ENCODE results near the gene METTL6. TPM values are rescaled to one million over a fixed set of nuclear protein-coding genes. Genes with fewer than 3 reads are reported as not detected.

The METTL6 gene
- total RNA-seq, 1 donor from 2014 or later, result 18.9 TPM

GRCh38 chr3:15467227-15468181 is 40.2 kb upstream of the METTL6 start:
- H4K20me1 ChIP-seq (ENCODE audit: insufficient read depth, low read length), result no peaks in the 10 kb centered on the region
- Mint-ChIP-seq H3K27me3 (ENCODE audit: low read depth, unreplicated experiment) (peaks cover 13% of the 10 kb centered on the region), H3K4me1 (ENCODE audit: low read depth, unreplicated experiment) (peaks cover 4% of the 10 kb centered on the region), H3K4me3 (ENCODE audit: unreplicated experiment) (no peak overlapping the region), H3K9me3 (ENCODE audit: unreplicated experiment) (peaks cover 3% of the 10 kb centered on the region), H3K27ac (ENCODE audit: unreplicated experiment) (no peak overlapping the region), H3K36me3 (ENCODE audit: low read depth, unreplicated experiment) (peaks cover 5% of the 10 kb centered on the region)
- no peak overlapping the region for H3K4me2 ChIP-seq (ENCODE audit: low read length)
- H3K9me3 ChIP-seq (ENCODE audit: insufficient read depth, low read depth, low read length), result no peaks in the 10 kb centered on the region
- FAIRE-seq (no peak), DNase-seq (ENCODE audit: low read depth) (no peak)
- TF ChIP-seq CTCF (IDR thresholded peaks at IDR 0.05; ENCODE audit: insufficient read depth, low read depth, low read length) (no peak), EZH2 (IDR thresholded peaks at IDR 0.05; ENCODE audit: insufficient read depth, low read length) (no peak)
- H3K9ac ChIP-seq (ENCODE audit: low read length), result no peak overlapping the region
- H3K27ac ChIP-seq (ENCODE audit: low read depth, low read length), result no peak overlapping the region
- H3K4me1 ChIP-seq (ENCODE audit: insufficient read depth, low read length), result no peaks in the 10 kb centered on the region
- H3K36me3 ChIP-seq (ENCODE audit: insufficient read depth, low read length), result no peaks in the 10 kb centered on the region
- H3K27me3 ChIP-seq (ENCODE audit: insufficient read depth, low read length), result no peaks in the 10 kb centered on the region
- no peaks in the 10 kb centered on the region for H3K79me2 ChIP-seq (ENCODE audit: insufficient read depth, low read length)
- no peak overlapping the region for H3K4me3 ChIP-seq (ENCODE audit: insufficient read depth, low read depth, low read length)
- H2AFZ ChIP-seq (ENCODE audit: low read depth, low read length), result no peak overlapping the region

DNA sequence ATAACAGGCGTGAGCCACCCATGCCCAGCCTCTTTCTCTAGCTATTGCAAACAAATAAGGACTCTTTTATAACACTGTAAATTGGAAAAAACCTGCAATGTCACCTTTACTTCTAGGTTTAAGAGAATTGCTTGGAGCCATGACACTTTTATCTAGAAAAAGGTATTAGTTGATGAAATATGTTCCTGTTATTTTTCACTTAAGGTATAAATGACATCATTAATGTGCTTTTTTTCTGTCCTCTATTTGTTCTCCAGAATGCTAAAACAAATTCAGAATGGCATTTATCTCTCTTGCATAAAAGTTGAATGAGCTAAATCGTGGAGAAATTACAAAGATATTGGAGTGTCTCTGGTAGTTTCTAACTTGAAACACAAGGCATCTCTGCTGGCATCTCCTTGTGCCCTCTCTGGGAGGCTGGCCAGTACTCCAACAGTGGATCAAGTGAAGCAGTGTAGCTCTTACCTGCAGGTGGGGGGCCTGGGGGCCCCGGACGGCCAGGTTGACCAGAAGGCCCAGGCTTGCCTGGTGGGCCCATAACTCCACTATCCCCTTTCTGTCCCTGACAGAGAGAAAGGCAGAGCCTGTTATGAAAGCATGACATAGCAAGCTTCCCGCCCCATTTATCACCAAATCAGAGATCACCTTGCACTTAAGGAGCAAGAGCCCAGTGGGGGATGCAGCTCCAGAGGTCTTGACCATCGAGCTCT is 38.7 kb upstream of the METTL6 start:
- no peaks in the 10 kb centered on the region for H4K20me1 ChIP-seq (ENCODE audit: insufficient read depth, low read length)
- no peaks in the 10 kb centered on the region for H3K79me2 ChIP-seq (ENCODE audit: insufficient read depth, low read length)
- peaks cover 3% of the 10 kb centered on the region for H3K9me3 Mint-ChIP-seq (ENCODE audit: unreplicated experiment)
- no peak overlapping the region for H3K4me2 ChIP-seq (ENCODE audit: low read length)
- no peak overlapping the region for H3K4me3 Mint-ChIP-seq (ENCODE audit: unreplicated experiment)
- H3K27me3 Mint-ChIP-seq (ENCODE audit: low read depth, unreplicated experiment), result peaks cover 9% of the 10 kb centered on the region
- TF ChIP-seq EZH2 (IDR thresholded peaks at IDR 0.05; ENCODE audit: insufficient read depth, low read length), result no peak
- H3K27me3 ChIP-seq (ENCODE audit: insufficient read depth, low read length), result no peaks in the 10 kb centered on the region
- H3K9ac ChIP-seq (ENCODE audit: low read length), result no peak overlapping the region
- no peak overlapping the region for H3K27ac Mint-ChIP-seq (ENCODE audit: unreplicated experiment)
- H3K9me3 ChIP-seq (ENCODE audit: insufficient read depth, low read depth, low read length), result no peaks in the 10 kb centered on the region
- no peak overlapping the region for H3K27ac ChIP-seq (ENCODE audit: low read depth, low read length)
- H3K4me1 Mint-ChIP-seq (ENCODE audit: low read depth, unreplicated experiment), result peaks cover 4% of the 10 kb centered on the region
- H2AFZ ChIP-seq (ENCODE audit: low read depth, low read length), result no peak overlapping the region
- H3K36me3 ChIP-seq (ENCODE audit: insufficient read depth, low read length), result no peaks in the 10 kb centered on the region
- DNase-seq (ENCODE audit: low read depth), result no peak
- no peak for FAIRE-seq
- peaks cover 5% of the 10 kb centered on the region for H3K36me3 Mint-ChIP-seq (ENCODE audit: low read depth, unreplicated experiment)
- no peak overlapping the region for H3K4me3 ChIP-seq (ENCODE audit: insufficient read depth, low read depth, low read length)
- H3K4me1 ChIP-seq (ENCODE audit: insufficient read depth, low read length), result no peaks in the 10 kb centered on the region

- no peaks in the 10 kb centered on the region for H3K79me2 ChIP-seq (ENCODE audit: insufficient read depth, low read length)
- Mint-ChIP-seq H3K4me1 (ENCODE audit: low read depth, unreplicated experiment) (peaks cover 2% of the 10 kb centered on the region), H3K9me3 (ENCODE audit: unreplicated experiment) (peaks cover 3% of the 10 kb centered on the region), H3K27me3 (ENCODE audit: low read depth, unreplicated experiment) (peaks cover 5% of the 10 kb centered on the region), H3K4me3 (ENCODE audit: unreplicated experiment) (peak overlapping the region; percentile 64), H3K27ac (ENCODE audit: unreplicated experiment) (no peak overlapping the region), H3K36me3 (ENCODE audit: low read depth, unreplicated experiment) (peaks cover 5% of the 10 kb centered on the region)
- no peak overlapping the region for H3K4me2 ChIP-seq (ENCODE audit: low read length)
- H3K4me1 ChIP-seq (ENCODE audit: insufficient read depth, low read length), result no peaks in the 10 kb centered on the region
- DNase-seq (ENCODE audit: low read depth) (no peak), FAIRE-seq (no peak)
- H4K20me1 ChIP-seq (ENCODE audit: insufficient read depth, low read length), result no peaks in the 10 kb centered on the region
- TF ChIP-seq CTCF (IDR thresholded peaks at IDR 0.05; ENCODE audit: insufficient read depth, low read depth, low read length) (no peak), EZH2 (IDR thresholded peaks at IDR 0.05; ENCODE audit: insufficient read depth, low read length) (no peak)
- H2AFZ ChIP-seq (ENCODE audit: low read depth, low read length), result no peak overlapping the region
- H3K9ac ChIP-seq (ENCODE audit: low read length), result no peak overlapping the region
- no peak overlapping the region for H3K4me3 ChIP-seq (ENCODE audit: insufficient read depth, low read depth, low read length)
- H3K27me3 ChIP-seq (ENCODE audit: insufficient read depth, low read length), result no peaks in the 10 kb centered on the region
- H3K9me3 ChIP-seq (ENCODE audit: insufficient read depth, low read depth, low read length), result no peaks in the 10 kb centered on the region
- no peak overlapping the region for H3K27ac ChIP-seq (ENCODE audit: low read depth, low read length)
- no peaks in the 10 kb centered on the region for H3K36me3 ChIP-seq (ENCODE audit: insufficient read depth, low read length)
Observed at GRCh38 chr3:15462451-15462850, 35.1 kb upstream of the METTL6 start.

Data from astrocyte (in vitro differentiated cells and primary cell).